ENCODE measurements around the gene TLE1.

Gene TLE1

GRCh38 chr9:81537964-81538363 lies 151.4 kb downstream of the TLE1 start:
- Histone ChIP-seq H3K27ac (ENCODE audit: low read length) (no peak overlapping the region), H3K9me3 (ENCODE audit: insufficient read depth, low read length) (no peaks in the 10 kb centered on the region), H3K36me3 (replicated peaks; ENCODE audit: low read depth, low read length) (no peaks in the 10 kb centered on the region), H4K20me1 (ENCODE audit: insufficient read depth, low read length) (no peaks in the 10 kb centered on the region), H2AFZ (ENCODE audit: low read depth, low read length) (no peak overlapping the region), H3K4me3 (ENCODE audit: low read length) (no peak overlapping the region), H3K4me2 (ENCODE audit: low read length) (no peak overlapping the region), H3K27me3 (ENCODE audit: low read depth, low read length) (no peaks in the 10 kb centered on the region), H3K4me1 (ENCODE audit: low read length) (no peaks in the 10 kb centered on the region; the same call in 1 of the 2 replicates), H3K79me2 (ENCODE audit: low read length) (no peaks in the 10 kb centered on the region), H3K9ac (ENCODE audit: low read length) (no peak overlapping the region)
- TF ChIP-seq EZH2phosphoT487 (IDR thresholded peaks at IDR 0.05; ENCODE audit: low read depth) (no peak), CTCF (IDR thresholded peaks at IDR 0.05; ENCODE audit: low read depth, low read length) (no peak)

- Histone ChIP-seq H3K79me2 (ENCODE audit: low read length) (no peaks in the 10 kb centered on the region), H3K4me2 (ENCODE audit: low read length) (no peak overlapping the region), H3K36me3 (replicated peaks; ENCODE audit: low read depth, low read length) (no peaks in the 10 kb centered on the region), H3K9ac (ENCODE audit: low read length) (no peak overlapping the region), H3K9me3 (ENCODE audit: insufficient read depth, low read length) (no peaks in the 10 kb centered on the region), H3K27ac (ENCODE audit: low read length) (no peak overlapping the region), H4K20me1 (ENCODE audit: insufficient read depth, low read length) (no peaks in the 10 kb centered on the region), H2AFZ (ENCODE audit: low read depth, low read length) (no peak overlapping the region), H3K4me1 (ENCODE audit: low read length) (peaks cover 2% of the 10 kb centered on the region), H3K27me3 (ENCODE audit: low read depth, low read length) (no peaks in the 10 kb centered on the region), H3K4me3 (ENCODE audit: low read length) (no peak overlapping the region)
- TF ChIP-seq EZH2phosphoT487 (IDR thresholded peaks at IDR 0.05; ENCODE audit: low read depth) (no peak), CTCF (IDR thresholded peaks at IDR 0.05; ENCODE audit: low read depth, low read length) (no peak)
These were observed 152.9 kb downstream of the TLE1 start for GRCh38 chr9:81536242-81537025.

GRCh38 chr9:81535542-81536241 lies 153.7 kb downstream of the TLE1 start:
- no peaks in the 10 kb centered on the region for H4K20me1 ChIP-seq (ENCODE audit: insufficient read depth, low read length)
- H3K9ac ChIP-seq (ENCODE audit: low read length) = no peak overlapping the region
- H3K4me3 ChIP-seq (ENCODE audit: low read length) = no peak overlapping the region
- TF ChIP-seq CTCF (IDR thresholded peaks at IDR 0.05; ENCODE audit: low read depth, low read length) (no peak), EZH2phosphoT487 (IDR thresholded peaks at IDR 0.05; ENCODE audit: low read depth) (no peak)
- peaks cover 9% of the 10 kb centered on the region for H3K4me1 ChIP-seq (ENCODE audit: low read length)
- H2AFZ ChIP-seq (ENCODE audit: low read depth, low read length) = no peak overlapping the region
- no peak overlapping the region for H3K27ac ChIP-seq (ENCODE audit: low read length)
- H3K4me2 ChIP-seq (ENCODE audit: low read length) = no peak overlapping the region
- H3K9me3 ChIP-seq (ENCODE audit: insufficient read depth, low read length) = no peaks in the 10 kb centered on the region
- H3K36me3 ChIP-seq (replicated peaks; ENCODE audit: low read depth, low read length) = no peaks in the 10 kb centered on the region
- H3K27me3 ChIP-seq (ENCODE audit: low read depth, low read length) = no peaks in the 10 kb centered on the region
- H3K79me2 ChIP-seq (ENCODE audit: low read length) = no peaks in the 10 kb centered on the region

- Histone ChIP-seq H3K4me1 (ENCODE audit: low read length) (peaks cover 23% of the 10 kb centered on the region), H3K27ac (ENCODE audit: low read length) (no peak overlapping the region), H3K4me2 (ENCODE audit: low read length) (no peak overlapping the region), H3K36me3 (replicated peaks; ENCODE audit: low read depth, low read length) (no peaks in the 10 kb centered on the region), H2AFZ (ENCODE audit: low read depth, low read length) (no peak overlapping the region), H4K20me1 (ENCODE audit: insufficient read depth, low read length) (no peaks in the 10 kb centered on the region), H3K79me2 (ENCODE audit: low read length) (no peaks in the 10 kb centered on the region), H3K4me3 (ENCODE audit: low read length) (no peak overlapping the region), H3K9ac (ENCODE audit: low read length) (no peak overlapping the region), H3K9me3 (ENCODE audit: insufficient read depth, low read length) (no peaks in the 10 kb centered on the region), H3K27me3 (ENCODE audit: low read depth, low read length) (no peaks in the 10 kb centered on the region)
- TF ChIP-seq CTCF (IDR thresholded peaks at IDR 0.05; ENCODE audit: low read depth, low read length) = no peak
These were observed 155.0 kb downstream of the TLE1 start for GRCh38 chr9:81534138-81534875.
